Mammary epithelial cell (primary cell): ENCODE results near the gene ADRB2.

Source experiments
- CTCF ChIP-seq, 2 donors: IDR thresholded peaks in 1 of 2; conservative IDR thresholded peaks in 1 of 2; 2 replicates each; pipeline ENCODE4 v1.5.1; 2011 to 2012; ENCODE audit warnings: inconsistent platforms in 2 of 2, low read length in 2 of 2, mild to moderate bottlenecking in 2 of 2, control low read depth in 1 of 2, low read depth in 1 of 2; ENCODE audit not compliant: insufficient read depth in 1 of 2; ENCODE audit errors: extremely low read depth in 1 of 2
- EZH2 ChIP-seq: IDR thresholded peaks from 2 replicates; pipeline ENCODE4 v1.6.1; 2012; ENCODE audit warnings: low read length, inconsistent platforms, borderline replicate concordance

GRCh38 chr5:148841519-148841918, 15.1 kb downstream of the ADRB2 start:
- TF ChIP-seq EZH2 (no peak), CTCF (conservative IDR thresholded peaks at IDR 0.05 in 1 of 2, IDR thresholded peaks at IDR 0.05 in 1 of 2; ENCODE audit: extremely low read depth in 1 of 2, insufficient read depth in 1 of 2, low read depth in 1 of 2, low read length in 2 of 2) (no peak)
